Hematopoietic multipotent progenitor cell treated with erythropoietin and hydrocortisone succinate and interleukin-3 and kit ligand, for 8 days (in vitro differentiated cells): ENCODE measurements around the gene S100A14.
"Not testable (repeated sequence)": the region's sequence is repeated elsewhere in the genome, so short reads cannot be mapped to it uniquely, and the experiment has no call there.

Experiments used
- DNase-seq: peaks from one replicate; pipeline ENCODE4 v3.0.0-alpha.2; 2015

The S100A14 gene

GRCh38 chr1:153583976-153584375 is 32.1 kb downstream of the S100A14 start:
- no peak for DNase-seq

- not testable (repeated sequence) for DNase-seq
These were observed 32.6 kb downstream of the S100A14 start for GRCh38 chr1:153583514-153583913.

- DNase-seq = not testable (repeated sequence)
These were observed 33.3 kb downstream of the S100A14 start for GRCh38 chr1:153582836-153583235.

DNA sequence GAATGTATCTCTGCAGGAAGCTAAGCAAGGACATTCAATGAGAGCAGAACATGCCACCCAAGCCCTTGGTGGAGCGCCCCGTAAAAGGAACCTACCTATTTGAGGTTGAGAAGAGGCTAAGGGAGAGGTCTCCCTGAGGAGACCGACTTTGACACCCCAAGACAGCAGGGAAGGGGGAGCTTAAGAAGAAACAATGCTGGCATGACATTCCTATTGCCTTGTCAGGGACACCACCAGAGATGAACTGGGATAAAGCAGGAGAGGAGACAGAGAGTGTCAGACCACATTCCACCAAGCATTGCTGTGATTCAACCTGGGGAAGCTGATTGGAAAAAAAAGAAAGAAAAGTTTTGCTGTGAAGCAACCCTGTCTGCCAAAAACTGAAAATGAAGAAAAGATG is 37.2 kb downstream of the S100A14 start:
- no peak for DNase-seq

DNA sequence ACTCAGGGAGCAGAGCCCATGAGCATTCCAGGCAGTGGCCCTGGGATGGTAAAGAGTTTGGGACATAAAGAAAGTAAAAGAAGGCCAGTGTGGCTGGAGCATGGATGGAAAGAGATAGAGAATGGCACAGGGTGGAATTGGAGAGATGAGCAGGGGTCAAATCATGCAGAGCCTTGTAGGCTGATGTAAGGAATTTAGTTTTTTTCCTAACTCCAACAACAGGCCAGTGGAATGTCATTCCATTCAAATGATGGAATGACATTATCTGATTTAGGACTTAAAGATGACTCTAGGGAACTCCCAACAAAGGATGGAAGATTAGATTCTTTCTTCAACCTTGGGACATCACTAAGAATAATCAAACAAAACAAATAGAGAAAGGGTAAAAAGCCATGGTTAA is 37.6 kb downstream of the S100A14 start:
- no peak for DNase-seq

DNA sequence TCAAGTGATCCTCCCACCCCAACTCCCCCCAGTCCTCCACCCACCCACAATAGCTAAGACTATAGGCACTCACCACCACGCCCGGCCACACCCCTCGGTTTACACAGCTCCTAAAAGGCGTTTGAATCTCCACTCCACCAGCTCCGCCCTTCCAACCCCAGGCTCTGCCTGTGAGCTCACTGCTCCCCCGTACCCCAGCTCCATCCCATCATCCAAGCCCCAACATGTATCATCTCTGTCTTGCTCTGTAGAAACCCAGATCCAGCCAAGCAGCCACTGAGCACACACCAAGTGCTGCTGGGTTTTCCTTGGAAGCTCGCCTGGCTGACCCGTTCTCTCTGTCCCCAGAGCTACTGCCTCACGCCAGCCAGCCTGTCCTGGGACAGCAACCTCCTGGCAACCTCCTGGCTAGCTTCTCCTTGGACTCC is 38.5 kb downstream of the S100A14 start:
- DNase-seq = peak; percentile 32

- DNase-seq = no peak
These were observed 39.0 kb downstream of the S100A14 start for GRCh38 chr1:153577138-153577537.

- DNase-seq = not testable (repeated sequence)
These were observed 40.6 kb downstream of the S100A14 start for GRCh38 chr1:153575497-153575896.

DNA sequence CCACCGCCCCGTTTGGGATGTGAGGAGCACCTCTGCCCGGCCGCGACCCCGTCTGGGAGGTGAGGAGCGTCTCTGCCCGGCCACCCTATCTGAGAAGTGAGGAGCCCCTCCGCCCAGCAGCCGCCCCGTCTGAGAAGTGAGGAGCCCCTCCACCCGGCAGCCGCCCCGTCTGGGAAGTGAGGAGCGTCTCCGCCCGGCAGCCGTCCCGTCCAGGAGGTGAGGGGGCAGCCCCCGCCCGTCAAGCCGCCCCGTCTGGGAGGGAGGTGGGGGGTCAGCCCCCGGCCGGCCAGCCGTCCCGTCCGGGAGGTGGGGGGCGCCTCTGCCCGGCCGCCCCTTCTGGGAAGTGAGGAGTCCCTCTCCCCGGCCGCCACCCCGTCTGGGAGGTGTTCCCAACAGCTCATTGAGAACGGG is 41.0 kb downstream of the S100A14 start:
- not testable (repeated sequence) for DNase-seq

DNA sequence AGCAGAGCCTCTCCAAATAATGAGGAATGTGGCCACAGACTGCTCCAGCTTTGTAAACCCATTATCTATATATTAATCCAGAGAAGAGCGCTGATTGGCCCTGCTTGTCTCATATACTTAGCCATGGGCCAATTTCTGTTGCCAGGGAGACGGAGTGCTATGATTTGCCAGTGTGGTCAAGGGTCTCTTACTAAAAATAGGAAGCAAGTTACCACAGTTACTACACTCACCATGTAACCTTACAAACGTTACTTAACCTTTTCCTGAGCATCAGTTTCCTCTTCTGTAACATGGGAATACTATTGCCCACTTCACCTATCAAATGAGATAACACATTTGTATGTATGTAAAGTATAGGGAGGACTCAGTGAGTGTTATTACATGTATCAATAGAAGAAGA is 42.8 kb downstream of the S100A14 start:
- DNase-seq = no peak

DNA sequence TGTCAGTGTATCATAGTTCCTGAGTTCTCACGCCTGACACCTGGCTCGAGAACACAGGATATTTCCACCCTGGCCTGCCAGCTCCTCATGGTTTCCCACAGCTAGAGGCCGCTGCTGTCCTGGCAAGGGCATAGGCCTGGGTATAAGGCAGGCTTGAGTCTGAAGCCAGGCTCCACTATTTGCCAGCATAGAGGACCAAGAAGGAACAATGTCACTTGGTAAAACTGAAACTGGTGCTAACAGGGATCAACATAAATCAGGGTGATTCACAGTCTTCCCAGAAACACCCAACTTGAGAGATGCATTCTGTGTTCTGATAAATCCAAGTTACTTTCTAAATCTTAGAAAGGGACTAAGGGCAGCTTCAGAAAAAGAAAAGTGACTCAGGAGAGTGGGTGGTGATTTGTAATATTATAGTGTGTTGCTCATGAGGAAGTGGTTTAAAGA is 43.5 kb downstream of the S100A14 start:
- peak; percentile 83 for DNase-seq

- DNase-seq = no peak
These were observed 44.4 kb downstream of the S100A14 start for GRCh38 chr1:153571706-153572105.

- no peak for DNase-seq
These were observed 45.3 kb downstream of the S100A14 start for GRCh38 chr1:153570874-153571273.

GRCh38 chr1:153569465-153569864 is 46.7 kb downstream of the S100A14 start:
- DNase-seq = no peak

- DNase-seq = peak; percentile 89
These were observed 47.6 kb downstream of the S100A14 start for GRCh38 chr1:153568367-153569099.

DNA sequence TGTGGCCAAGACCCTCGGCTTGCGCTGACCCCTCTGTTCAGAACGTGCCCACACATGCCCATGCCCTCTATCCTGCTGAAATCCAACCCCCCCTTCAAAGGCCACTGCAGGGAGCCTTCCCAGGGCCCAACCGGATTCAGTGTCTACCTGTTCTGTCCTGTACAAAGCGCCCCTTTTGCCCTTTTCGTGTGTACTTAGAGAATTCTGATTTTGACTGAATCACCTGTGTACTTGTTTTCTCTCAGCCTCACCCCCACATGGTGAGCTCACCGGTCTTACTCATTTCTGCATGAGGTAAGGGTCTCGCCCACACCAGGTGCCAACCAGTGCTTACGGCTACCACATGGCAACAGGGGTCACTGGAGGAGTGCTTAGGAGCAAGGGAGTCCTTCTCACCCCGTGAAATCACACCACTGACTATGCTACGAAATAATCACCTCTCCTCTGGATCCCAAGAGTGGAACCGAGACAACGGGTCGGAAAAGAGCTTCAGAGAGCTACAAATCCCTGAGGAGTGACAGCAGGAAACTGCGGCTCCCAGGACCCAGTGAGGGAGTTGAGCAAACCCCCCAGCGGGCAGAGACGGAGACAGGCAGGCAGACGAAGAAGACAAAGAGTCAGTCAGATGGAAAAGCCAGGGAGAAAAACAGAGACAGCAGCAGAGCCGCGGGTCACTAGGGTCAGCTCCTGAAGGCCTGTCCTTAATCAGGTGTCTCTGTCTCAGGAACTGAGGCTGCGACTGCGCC is 48.3 kb downstream of the S100A14 start:
- no peak for DNase-seq

- DNase-seq = peak; percentile 97
These were observed 49.4 kb downstream of the S100A14 start for GRCh38 chr1:153566414-153567371.

DNA sequence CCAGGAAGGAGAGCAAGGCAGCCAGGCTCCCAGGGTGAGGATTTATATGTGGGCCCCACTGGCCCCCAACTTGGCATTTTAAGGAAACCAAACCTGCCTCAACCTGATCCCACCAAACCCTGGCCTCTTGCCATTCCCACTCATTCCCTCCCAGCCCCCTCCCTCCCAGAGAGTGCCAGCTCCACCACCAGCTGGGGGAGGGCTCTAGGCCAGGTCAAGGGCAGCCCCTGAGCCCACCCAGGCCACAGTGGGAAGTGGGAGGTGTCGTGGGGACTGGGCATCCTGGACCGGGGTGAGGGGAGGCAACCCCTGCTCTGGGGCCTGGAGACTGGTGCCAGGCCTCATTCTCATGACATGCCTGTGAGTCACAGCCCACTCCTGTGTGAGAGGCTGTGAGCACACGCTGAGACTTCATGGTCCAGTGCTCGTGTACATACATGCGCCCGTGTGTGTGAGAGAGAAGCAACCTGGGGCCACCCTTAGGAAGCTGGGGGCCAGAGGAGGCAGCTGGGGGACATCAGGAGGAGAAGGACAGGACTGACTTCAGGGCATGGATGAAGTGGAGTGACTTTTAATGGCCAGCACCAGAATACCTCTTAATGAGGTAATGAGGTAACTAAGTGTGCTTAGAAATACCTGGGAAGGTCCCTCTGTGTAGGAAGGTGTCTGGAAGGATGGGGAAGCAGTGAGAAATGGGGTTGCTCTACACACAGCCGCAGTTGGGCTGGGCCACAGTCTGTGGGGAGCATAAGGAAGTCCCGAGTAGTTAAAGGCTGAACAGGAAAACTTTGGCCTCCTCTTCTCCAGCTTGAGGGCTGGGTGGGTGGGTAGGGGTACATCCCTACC is 50.4 kb downstream of the S100A14 start, which contains the start of gene S100A2:
S100A2 (minus strand) TSS at position 316 of the 846 bp plus-strand sequence. CDS start 1,967 bp downstream, outside the sequence.
- peak; percentile 65 for DNase-seq
